ENCODE data around the gene COA5.
A peak's percentile ranks its signal among the peaks of the same experiment; 100 is the strongest.

The COA5 gene

GRCh38 chr2:98634406-98635092, 26.2 kb upstream of the COA5 start:
- H3K27ac Mint-ChIP-seq, result peak overlapping the region; percentile 95
- TF ChIP-seq CTCF (IDR thresholded peaks at IDR 0.05), result peak; percentile 39
- peak; percentile 41 for DNase-seq
- H3K4me1 Mint-ChIP-seq, result peaks cover 13% of the 10 kb centered on the region
- H3K36me3 Mint-ChIP-seq (ENCODE audit: low read depth), result peaks cover 4% of the 10 kb centered on the region
- H3K4me3 Mint-ChIP-seq, result peak overlapping the region; percentile 33
- peaks cover 8% of the 10 kb centered on the region for H3K27me3 Mint-ChIP-seq (ENCODE audit: low read depth, poor library complexity)
- H3K9me3 Mint-ChIP-seq, result no peaks in the 10 kb centered on the region

- TF ChIP-seq CTCF (IDR thresholded peaks at IDR 0.05), result no peak
- H3K36me3 Mint-ChIP-seq (ENCODE audit: low read depth), result peaks cover 4% of the 10 kb centered on the region
- peaks cover 9% of the 10 kb centered on the region for H3K9me3 Mint-ChIP-seq
- H3K27me3 Mint-ChIP-seq (ENCODE audit: low read depth, poor library complexity), result peaks cover 5% of the 10 kb centered on the region
- H3K27ac Mint-ChIP-seq, result no peak overlapping the region
- H3K4me3 Mint-ChIP-seq, result no peak overlapping the region
- DNase-seq, result no peak
- H3K4me1 Mint-ChIP-seq, result peaks cover 13% of the 10 kb centered on the region
These were observed 24.0 kb upstream of the COA5 start for GRCh38 chr2:98632351-98632750.

GRCh38 chr2:98623657-98624056, 15.3 kb upstream of the COA5 start:
- Mint-ChIP-seq H3K9me3 (peaks cover 8% of the 10 kb centered on the region), H3K4me1 (peaks cover 12% of the 10 kb centered on the region), H3K27me3 (ENCODE audit: low read depth, poor library complexity) (peaks cover 3% of the 10 kb centered on the region), H3K27ac (no peak overlapping the region), H3K4me3 (no peak overlapping the region), H3K36me3 (ENCODE audit: low read depth) (no peaks in the 10 kb centered on the region)
- no peak for TF ChIP-seq CTCF (IDR thresholded peaks at IDR 0.05)
- DNase-seq, result no peak

GRCh38 chr2:98617149-98617548, 8.8 kb upstream of the COA5 start:
- DNase-seq, result no peak
- H3K27me3 Mint-ChIP-seq (ENCODE audit: low read depth, poor library complexity), result no peaks in the 10 kb centered on the region
- no peaks in the 10 kb centered on the region for H3K9me3 Mint-ChIP-seq
- no peaks in the 10 kb centered on the region for H3K4me1 Mint-ChIP-seq
- peaks cover 43% of the 10 kb centered on the region for H3K36me3 Mint-ChIP-seq (ENCODE audit: low read depth)
- no peak overlapping the region for H3K4me3 Mint-ChIP-seq
- no peak for TF ChIP-seq CTCF (IDR thresholded peaks at IDR 0.05)
- H3K27ac Mint-ChIP-seq, result no peak overlapping the region

GRCh38 chr2:98615481-98615880, 7.2 kb upstream of the COA5 start:
- no peak overlapping the region for H3K27ac Mint-ChIP-seq
- peaks cover 59% of the 10 kb centered on the region for H3K36me3 Mint-ChIP-seq (ENCODE audit: low read depth)
- TF ChIP-seq CTCF (IDR thresholded peaks at IDR 0.05), result no peak
- peaks cover 10% of the 10 kb centered on the region for H3K4me1 Mint-ChIP-seq
- no peak for DNase-seq
- no peaks in the 10 kb centered on the region for H3K9me3 Mint-ChIP-seq
- no peaks in the 10 kb centered on the region for H3K27me3 Mint-ChIP-seq (ENCODE audit: low read depth, poor library complexity)
- no peak overlapping the region for H3K4me3 Mint-ChIP-seq
